ENCODE data around the gene LPP. TPM values are rescaled to one million over a fixed set of nuclear protein-coding genes. Genes with fewer than 3 reads are reported as not detected.

Gene LPP
- total RNA-seq, 4 donors from 2014 or later, result 45.9 to 81.1 (median 63.0) TPM

GRCh38 chr3:188826574-188826973 is 672.6 kb downstream of the LPP start:
- TF ChIP-seq CTCF (IDR thresholded peaks at IDR 0.05) (no peak), POLR2A (IDR thresholded peaks at IDR 0.05) (no peak)
- intact Hi-C loops (cut with DNase I; ENCODE audit: low total_unique reads), result no loop called here
- no peak overlapping the region for H3K4me3 ChIP-seq (ENCODE audit: low read depth, poor library complexity, severe bottlenecking)
- 90 to 95% methylated on average over 1 of the region's 1 CpG for WGBS, 2 donors
- DNase-seq (ENCODE audit: low spot score in 2 of 2), result no peak

GRCh38 chr3:188827103-188827502 is 673.1 kb downstream of the LPP start:
- DNase-seq (ENCODE audit: low spot score in 2 of 2), result no peak
- WGBS, 2 donors, result 78 to 83% methylated on average over 1 of the region's 1 CpG
- TF ChIP-seq CTCF (IDR thresholded peaks at IDR 0.05), result no peak
- TF ChIP-seq POLR2A (IDR thresholded peaks at IDR 0.05), result no peak
- intact Hi-C loops (cut with DNase I; ENCODE audit: low total_unique reads), result no loop called here
- no peak overlapping the region for H3K4me3 ChIP-seq (ENCODE audit: low read depth, poor library complexity, severe bottlenecking)

- WGBS, 2 donors, result 68 to 69% methylated on average over 3 of the region's 3 CpGs
- no peak for DNase-seq (ENCODE audit: low spot score in 2 of 2)
- TF ChIP-seq CTCF (IDR thresholded peaks at IDR 0.05) (no peak), POLR2A (IDR thresholded peaks at IDR 0.05) (no peak)
- intact Hi-C loops (cut with DNase I; ENCODE audit: low total_unique reads), result no loop called here
- no peak overlapping the region for H3K4me3 ChIP-seq (ENCODE audit: low read depth, poor library complexity, severe bottlenecking)
Measured at GRCh38 chr3:188827576-188827975, 673.6 kb downstream of the LPP start.

GRCh38 chr3:188829130-188829529 is 675.2 kb downstream of the LPP start:
- no peak for TF ChIP-seq POLR2A (IDR thresholded peaks at IDR 0.05)
- TF ChIP-seq CTCF (IDR thresholded peaks at IDR 0.05), result no peak
- intact Hi-C loops (cut with DNase I; ENCODE audit: low total_unique reads), result no loop called here
- no peak overlapping the region for H3K4me3 ChIP-seq (ENCODE audit: low read depth, poor library complexity, severe bottlenecking)
- DNase-seq (ENCODE audit: low spot score in 2 of 2), result no peak
- WGBS, 2 donors, result 95 to 96% methylated on average over 6 of the region's 6 CpGs

- 83 to 90% methylated on average over 3 of the region's 3 CpGs for WGBS, 2 donors
- intact Hi-C loops (cut with DNase I; ENCODE audit: low total_unique reads), result no loop called here
- DNase-seq (ENCODE audit: low spot score in 2 of 2), result no peak
- TF ChIP-seq CTCF (IDR thresholded peaks at IDR 0.05), result no peak
- TF ChIP-seq POLR2A (IDR thresholded peaks at IDR 0.05), result no peak
- H3K4me3 ChIP-seq (ENCODE audit: low read depth, poor library complexity, severe bottlenecking), result no peak overlapping the region
Measured at GRCh38 chr3:188829576-188829975, 675.6 kb downstream of the LPP start.

- TF ChIP-seq CTCF (IDR thresholded peaks at IDR 0.05) (no peak), POLR2A (IDR thresholded peaks at IDR 0.05) (no peak)
- 88 to 91% methylated on average over 2 of the region's 2 CpGs for WGBS, 2 donors
- no peak overlapping the region for H3K4me3 ChIP-seq (ENCODE audit: low read depth, poor library complexity, severe bottlenecking)
- no peak for DNase-seq (ENCODE audit: low spot score in 2 of 2)
- intact Hi-C loops (cut with DNase I; ENCODE audit: low total_unique reads), result no loop called here
Measured at GRCh38 chr3:188830893-188831292, 676.9 kb downstream of the LPP start.
